ENCODE measurements around the gene LDLRAD4.

The LDLRAD4 gene

DNA sequence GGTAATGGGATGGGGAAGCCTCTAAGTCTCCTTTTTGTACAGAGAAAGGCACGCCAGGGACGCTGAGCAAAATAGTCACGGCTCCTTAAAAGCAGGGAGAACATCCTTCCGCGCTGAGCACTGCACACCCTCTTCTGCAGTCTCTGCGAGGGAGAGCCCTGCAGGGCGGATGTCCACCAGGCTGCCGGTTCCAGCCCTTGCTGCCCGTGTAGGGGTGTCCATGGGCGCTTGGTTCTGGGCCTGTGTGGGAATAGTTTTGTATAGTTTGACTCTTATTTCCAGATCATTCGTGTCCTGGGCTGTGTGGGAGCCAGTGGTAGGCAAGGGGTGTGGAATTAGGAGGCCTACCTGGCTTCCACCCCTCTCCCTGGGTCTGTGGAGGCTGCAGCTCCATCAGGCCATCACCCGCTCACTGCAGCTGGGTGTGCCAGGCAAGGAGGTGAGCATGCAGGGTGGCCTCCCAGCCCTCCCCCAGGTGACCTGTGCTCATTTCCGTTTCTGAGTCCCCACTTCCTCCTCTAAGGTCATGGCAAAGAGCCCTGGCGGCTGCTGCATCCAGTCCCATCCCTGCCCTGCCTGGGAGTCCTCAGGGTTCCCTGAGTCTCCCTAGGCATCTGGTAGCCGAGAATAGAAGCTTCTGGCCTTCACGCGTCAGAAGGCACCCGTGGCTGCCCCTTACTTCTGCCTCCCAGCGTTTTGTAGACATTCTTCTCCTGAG lies 202.6 kb downstream of the LDLRAD4 start:
- DNase-seq (ENCODE audit: low read depth in 1 of 2, low spot score in 1 of 2): no peak

GRCh38 chr18:13422541-13423147 lies 204.1 kb downstream of the LDLRAD4 start:
- DNase-seq (ENCODE audit: low read depth in 1 of 2, low spot score in 1 of 2): no peak

- DNase-seq (ENCODE audit: low read depth in 1 of 2, low spot score in 1 of 2): no peak
These were observed 204.8 kb downstream of the LDLRAD4 start for GRCh38 chr18:13423352-13423751.

DNA sequence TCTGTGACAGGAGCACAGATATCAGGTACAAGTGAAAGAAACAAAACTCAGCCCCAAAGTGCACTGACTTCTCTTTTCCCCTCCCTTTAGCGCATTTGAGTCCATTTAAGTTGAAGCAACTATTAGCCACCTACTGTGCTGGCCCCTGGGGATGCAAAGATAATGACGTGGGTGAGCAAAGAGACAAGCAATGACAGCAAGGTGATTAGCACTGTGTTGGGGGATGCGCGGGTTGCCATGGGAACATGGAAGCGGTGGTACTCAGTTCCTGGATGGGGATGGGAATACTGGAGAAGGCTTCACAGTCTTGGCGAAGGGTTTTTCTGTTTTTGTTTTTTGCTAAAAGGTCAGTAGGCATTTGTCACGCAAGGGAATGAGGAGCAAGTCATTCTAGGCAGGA lies 205.8 kb downstream of the LDLRAD4 start:
- DNase-seq (ENCODE audit: low read depth in 1 of 2, low spot score in 1 of 2): no peak

- no peak for DNase-seq (ENCODE audit: low read depth in 1 of 2, low spot score in 1 of 2)
These were observed 207.0 kb downstream of the LDLRAD4 start for GRCh38 chr18:13425357-13426091.

- no peak for DNase-seq (ENCODE audit: low read depth in 1 of 2, low spot score in 1 of 2)
These were observed 208.8 kb downstream of the LDLRAD4 start for GRCh38 chr18:13427354-13427753.

- DNase-seq (ENCODE audit: low read depth in 1 of 2, low spot score in 1 of 2): no peak
These were observed 209.8 kb downstream of the LDLRAD4 start for GRCh38 chr18:13428319-13428718.

GRCh38 chr18:13429016-13429415 lies 210.5 kb downstream of the LDLRAD4 start:
- DNase-seq (ENCODE audit: low read depth in 1 of 2, low spot score in 1 of 2): no peak

DNA sequence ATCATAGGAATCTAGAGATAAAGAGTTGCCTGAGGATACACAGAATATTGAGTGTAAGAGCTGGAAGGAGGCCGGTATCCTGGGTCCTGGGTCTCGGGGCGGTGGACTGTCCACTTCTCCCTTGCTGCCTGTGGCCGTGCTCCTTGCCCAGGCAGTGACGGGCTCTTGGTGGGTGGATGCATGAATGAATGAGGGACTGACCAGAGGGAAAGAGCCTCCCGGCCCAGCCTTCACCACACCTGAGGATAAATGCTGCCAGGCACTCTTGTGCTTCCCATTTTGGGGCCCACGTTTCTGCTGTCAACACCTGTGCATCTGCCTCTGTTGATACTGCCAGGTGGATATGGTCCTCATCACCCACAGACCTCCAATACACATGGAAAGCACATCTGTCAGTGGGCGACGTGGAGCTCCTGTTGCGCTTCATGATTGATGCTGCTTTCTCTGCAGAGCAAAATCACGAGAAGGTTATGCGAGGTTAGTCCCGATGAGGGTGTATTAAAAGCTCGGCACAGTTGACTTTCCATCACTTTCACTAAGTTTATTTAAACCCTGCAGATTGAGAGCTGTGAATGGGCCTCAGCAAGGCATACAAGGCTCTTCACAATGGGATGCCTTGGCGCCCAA lies 211.4 kb downstream of the LDLRAD4 start:
- no peak for DNase-seq (ENCODE audit: low read depth in 1 of 2, low spot score in 1 of 2)

- no peak for DNase-seq (ENCODE audit: low read depth in 1 of 2, low spot score in 1 of 2)
These were observed 212.1 kb downstream of the LDLRAD4 start for GRCh38 chr18:13430663-13431062.

GRCh38 chr18:13431886-13432285 lies 213.3 kb downstream of the LDLRAD4 start:
- DNase-seq (ENCODE audit: low read depth in 1 of 2, low spot score in 1 of 2): no peak

GRCh38 chr18:13433125-13433524 lies 214.6 kb downstream of the LDLRAD4 start:
- DNase-seq (ENCODE audit: low read depth in 1 of 2, low spot score in 1 of 2): no peak

DNA sequence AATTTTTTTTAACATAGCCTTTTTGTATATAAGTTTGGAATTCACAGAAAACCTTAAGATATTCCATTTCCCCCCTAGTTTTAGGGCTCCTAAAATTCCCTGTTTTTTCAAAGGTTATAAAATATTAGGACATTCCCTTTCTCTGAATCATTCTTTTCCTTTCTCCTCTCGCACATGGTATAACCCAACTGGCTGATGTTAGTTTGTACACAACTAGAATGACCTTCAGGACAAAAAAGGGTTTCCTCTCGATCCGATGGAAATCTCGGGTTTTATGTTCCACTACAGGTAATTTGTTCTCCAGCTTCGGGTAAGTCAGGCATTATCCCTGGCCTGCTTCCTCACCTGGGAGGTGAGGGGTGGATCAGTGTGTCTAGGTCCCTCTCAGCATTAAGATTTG lies 215.1 kb downstream of the LDLRAD4 start:
- no peak for DNase-seq (ENCODE audit: low read depth in 1 of 2, low spot score in 1 of 2)

- no peak for DNase-seq (ENCODE audit: low read depth in 1 of 2, low spot score in 1 of 2)
These were observed 216.3 kb downstream of the LDLRAD4 start for GRCh38 chr18:13434854-13435253.

- no peak for DNase-seq (ENCODE audit: low read depth in 1 of 2, low spot score in 1 of 2)
These were observed 217.2 kb downstream of the LDLRAD4 start for GRCh38 chr18:13435586-13436333.

GRCh38 chr18:13436576-13436975 lies 218.0 kb downstream of the LDLRAD4 start:
- DNase-seq (ENCODE audit: low read depth in 1 of 2, low spot score in 1 of 2): no peak

DNA sequence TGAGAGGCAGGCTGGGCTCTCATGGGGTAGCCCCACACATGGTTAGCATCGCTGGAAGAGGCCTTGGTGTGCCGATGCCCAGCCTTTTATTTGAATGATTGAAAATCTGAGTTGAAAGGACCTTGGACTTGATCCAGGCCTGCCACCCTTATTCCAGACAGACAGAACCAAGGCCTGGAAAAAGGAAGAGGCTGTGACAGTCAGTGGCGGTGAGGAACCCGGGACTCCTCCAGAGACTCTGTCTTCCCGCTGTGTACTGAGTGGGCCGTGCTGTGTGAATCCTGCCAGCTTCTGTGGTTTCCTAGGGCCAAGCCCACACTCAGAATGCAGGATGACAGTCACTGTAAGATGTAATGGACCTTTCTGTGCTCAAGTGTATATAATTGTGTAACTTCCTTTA lies 218.5 kb downstream of the LDLRAD4 start:
- no peak for DNase-seq (ENCODE audit: low read depth in 1 of 2, low spot score in 1 of 2)

GRCh38 chr18:13437796-13438506 lies 219.4 kb downstream of the LDLRAD4 start:
- peak in 1 of 2 donors; percentile 22 for DNase-seq (ENCODE audit: low read depth in 1 of 2, low spot score in 1 of 2)

- no peak for DNase-seq (ENCODE audit: low read depth in 1 of 2, low spot score in 1 of 2)
These were observed 220.0 kb downstream of the LDLRAD4 start for GRCh38 chr18:13438507-13439056.

DNA sequence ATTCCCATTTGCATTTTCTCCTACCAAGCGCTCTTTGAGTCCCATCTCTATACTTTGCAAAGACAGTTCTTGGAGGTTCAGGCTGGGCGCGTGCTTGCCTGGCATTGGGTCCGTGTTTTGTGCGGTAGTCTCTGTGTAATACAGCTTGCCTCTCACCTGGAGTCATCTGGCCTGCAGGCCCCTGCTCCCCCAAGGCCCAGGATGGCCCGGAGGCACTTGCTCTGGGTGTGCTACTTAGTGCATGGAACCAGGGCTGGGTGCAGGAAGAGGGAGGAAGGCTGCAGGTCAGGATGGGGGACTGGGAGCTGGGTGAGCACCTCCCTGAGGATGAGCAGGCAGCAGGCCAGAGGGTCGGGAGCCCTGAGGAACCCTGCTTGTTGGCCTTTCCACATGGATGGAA lies 220.9 kb downstream of the LDLRAD4 start:
- no peak for DNase-seq (ENCODE audit: low read depth in 1 of 2, low spot score in 1 of 2)
